Type B pancreatic cell (in vitro differentiated cells): ENCODE results near the gene SLC66A3. TPM values are rescaled to one million over a fixed set of nuclear protein-coding genes. Genes with fewer than 3 reads are reported as not detected.

Experiments
- DNase-seq: peaks from one replicate; pipeline ENCODE4 v3.0.0; 2021; ENCODE audit warnings: mixed read lengths; ENCODE audit not compliant: unreplicated experiment; ENCODE audit errors: extremely low spot score
- H3K27ac Mint-ChIP-seq: 2 replicates; pipeline ENCODE4 v1.8.0; 2021; ENCODE audit warnings: mild to moderate bottlenecking, mixed read lengths
- H3K27me3 Mint-ChIP-seq: 2 replicates; pipeline ENCODE4 v1.8.0; 2021; ENCODE audit warnings: mixed read lengths
- H3K36me3 Mint-ChIP-seq: 2 replicates; pipeline ENCODE4 v1.8.0; 2021; ENCODE audit warnings: mixed read lengths
- H3K4me1 Mint-ChIP-seq: one replicate; pipeline ENCODE4 v1.8.0; 2021; ENCODE audit warnings: mixed read lengths; ENCODE audit not compliant: unreplicated experiment
- H3K4me3 Mint-ChIP-seq: 2 replicates; pipeline ENCODE4 v1.8.0; 2021; ENCODE audit warnings: mild to moderate bottlenecking, mixed read lengths
- H3K9me3 Mint-ChIP-seq: 2 replicates; pipeline ENCODE4 v1.8.0; 2021; ENCODE audit warnings: mixed read lengths
- total RNA-seq: library from RNA; stranded (reverse); gene quantifications from 2 replicates; pipeline ENCODE4 v1.2.1, GENCODE V29; 2021; ENCODE audit warnings: low replicate concordance
- TF ChIP-seq, protein P1 (sequence below): fragments of 200-600 bp; sonication (generic); conservative IDR thresholded peaks from 2 replicates; pipeline ENCODE4 v1.5.0; 2021; ENCODE audit warnings: antibody characterized with exemption, mild to moderate bottlenecking

SLC66A3 gene
- total RNA-seq, 1 donor from 2014 or later = 6.3 TPM

DNA sequence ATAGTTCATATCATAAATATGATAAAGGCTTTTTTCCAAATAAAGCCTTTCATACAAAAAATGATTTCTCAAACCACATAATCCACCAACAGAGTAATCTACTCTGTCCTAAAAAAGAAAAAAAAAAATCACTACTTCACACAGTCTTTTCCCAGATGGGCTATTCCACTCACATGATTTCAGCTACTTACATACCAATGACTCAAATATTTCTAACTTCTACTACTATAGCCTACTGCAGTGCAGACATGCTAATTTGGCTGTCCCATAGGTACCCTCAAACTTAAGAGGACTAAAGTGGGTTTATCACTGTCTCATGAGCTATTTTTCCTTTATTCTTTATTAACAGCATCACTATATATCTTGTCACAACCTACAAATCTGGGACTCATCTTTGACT is 57.4 kb downstream of the SLC66A3 start:
- Mint-ChIP-seq H3K4me3 (no peak overlapping the region), H3K36me3 (peaks cover 36% of the 10 kb centered on the region), H3K27ac (no peak overlapping the region), H3K9me3 (no peaks in the 10 kb centered on the region), H3K27me3 (no peaks in the 10 kb centered on the region), H3K4me1 (no peaks in the 10 kb centered on the region)
- TF ChIP-seq, protein P1, sequence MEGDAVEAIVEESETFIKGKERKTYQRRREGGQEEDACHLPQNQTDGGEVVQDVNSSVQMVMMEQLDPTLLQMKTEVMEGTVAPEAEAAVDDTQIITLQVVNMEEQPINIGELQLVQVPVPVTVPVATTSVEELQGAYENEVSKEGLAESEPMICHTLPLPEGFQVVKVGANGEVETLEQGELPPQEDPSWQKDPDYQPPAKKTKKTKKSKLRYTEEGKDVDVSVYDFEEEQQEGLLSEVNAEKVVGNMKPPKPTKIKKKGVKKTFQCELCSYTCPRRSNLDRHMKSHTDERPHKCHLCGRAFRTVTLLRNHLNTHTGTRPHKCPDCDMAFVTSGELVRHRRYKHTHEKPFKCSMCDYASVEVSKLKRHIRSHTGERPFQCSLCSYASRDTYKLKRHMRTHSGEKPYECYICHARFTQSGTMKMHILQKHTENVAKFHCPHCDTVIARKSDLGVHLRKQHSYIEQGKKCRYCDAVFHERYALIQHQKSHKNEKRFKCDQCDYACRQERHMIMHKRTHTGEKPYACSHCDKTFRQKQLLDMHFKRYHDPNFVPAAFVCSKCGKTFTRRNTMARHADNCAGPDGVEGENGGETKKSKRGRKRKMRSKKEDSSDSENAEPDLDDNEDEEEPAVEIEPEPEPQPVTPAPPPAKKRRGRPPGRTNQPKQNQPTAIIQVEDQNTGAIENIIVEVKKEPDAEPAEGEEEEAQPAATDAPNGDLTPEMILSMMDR = no peak
- no peak for DNase-seq

DNA sequence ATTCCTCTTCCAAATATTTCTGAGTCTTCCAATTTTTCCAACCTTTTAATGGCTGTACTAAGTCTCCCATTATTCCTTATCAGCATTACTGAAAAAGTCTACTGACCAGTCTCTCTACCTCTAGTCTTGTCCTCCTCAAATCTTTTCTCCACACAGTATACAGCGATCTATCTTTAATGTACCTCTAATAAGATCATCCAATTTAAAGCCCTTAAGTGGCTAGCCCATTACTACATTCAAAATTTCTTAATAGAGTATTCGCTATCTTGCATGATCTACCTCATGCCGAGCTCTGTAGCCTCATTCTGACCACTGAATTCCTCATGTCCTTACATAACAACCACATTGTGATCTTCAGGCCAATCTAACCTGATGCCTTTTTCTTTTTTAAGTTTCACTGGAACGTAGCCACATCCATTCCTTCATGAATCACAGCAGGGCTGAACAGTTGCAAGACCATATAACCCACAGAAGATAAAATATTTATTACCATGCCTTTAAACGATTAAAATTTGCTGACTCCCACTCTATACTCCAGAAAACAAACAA is 57.9 kb downstream of the SLC66A3 start:
- no peak for DNase-seq
- H3K4me3 Mint-ChIP-seq = no peak overlapping the region
- H3K36me3 Mint-ChIP-seq = peaks cover 36% of the 10 kb centered on the region
- H3K27ac Mint-ChIP-seq = no peak overlapping the region
- H3K4me1 Mint-ChIP-seq = no peaks in the 10 kb centered on the region
- H3K27me3 Mint-ChIP-seq = no peaks in the 10 kb centered on the region
- TF ChIP-seq, protein P1 = no peak
- H3K9me3 Mint-ChIP-seq = no peaks in the 10 kb centered on the region

DNA sequence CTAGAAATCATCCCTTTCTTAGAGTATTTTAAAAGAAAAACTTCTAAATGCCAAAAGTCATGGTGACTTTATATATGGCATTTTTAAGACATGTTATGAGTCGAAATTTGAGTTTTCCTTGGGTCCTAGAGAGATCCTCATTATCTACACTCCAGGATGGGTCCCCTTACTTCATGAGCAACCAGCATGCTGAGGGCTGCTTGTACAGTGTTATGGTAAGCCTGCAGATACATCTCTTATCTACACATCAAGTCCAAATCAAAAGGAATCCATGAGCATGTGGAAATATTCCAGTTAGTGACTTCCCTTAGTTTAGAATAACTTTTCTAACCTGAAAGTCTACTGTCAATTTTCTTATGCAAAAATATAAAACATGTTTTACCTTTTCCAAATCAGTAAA is 58.7 kb downstream of the SLC66A3 start:
- Mint-ChIP-seq H3K9me3 (no peaks in the 10 kb centered on the region), H3K36me3 (peaks cover 36% of the 10 kb centered on the region), H3K4me1 (no peaks in the 10 kb centered on the region), H3K27me3 (no peaks in the 10 kb centered on the region), H3K4me3 (no peak overlapping the region), H3K27ac (no peak overlapping the region)
- TF ChIP-seq, protein P1 = no peak
- no peak for DNase-seq

DNA sequence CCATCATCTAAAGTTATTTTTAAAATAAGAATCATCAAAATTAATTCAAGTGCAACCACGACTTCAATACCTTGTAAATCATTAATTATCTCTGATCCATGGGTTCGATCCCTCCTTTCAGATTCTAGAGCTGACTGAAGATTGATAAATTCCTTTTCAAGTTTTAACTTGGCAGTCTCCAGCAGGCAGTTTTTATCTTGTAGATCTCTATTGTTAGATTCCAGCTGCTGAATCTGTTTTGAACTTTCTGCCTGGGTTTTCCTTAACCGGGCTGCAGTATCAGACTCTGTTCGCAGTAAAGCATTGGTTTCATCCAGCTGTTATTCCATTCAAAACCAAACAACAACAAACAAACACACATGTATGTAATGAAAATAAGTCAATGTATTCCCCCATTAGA is 59.5 kb downstream of the SLC66A3 start:
- Mint-ChIP-seq H3K4me3 (no peak overlapping the region), H3K27ac (no peak overlapping the region), H3K36me3 (peaks cover 40% of the 10 kb centered on the region), H3K9me3 (no peaks in the 10 kb centered on the region), H3K27me3 (no peaks in the 10 kb centered on the region), H3K4me1 (no peaks in the 10 kb centered on the region)
- TF ChIP-seq, protein P1 = no peak
- DNase-seq = no peak

DNA sequence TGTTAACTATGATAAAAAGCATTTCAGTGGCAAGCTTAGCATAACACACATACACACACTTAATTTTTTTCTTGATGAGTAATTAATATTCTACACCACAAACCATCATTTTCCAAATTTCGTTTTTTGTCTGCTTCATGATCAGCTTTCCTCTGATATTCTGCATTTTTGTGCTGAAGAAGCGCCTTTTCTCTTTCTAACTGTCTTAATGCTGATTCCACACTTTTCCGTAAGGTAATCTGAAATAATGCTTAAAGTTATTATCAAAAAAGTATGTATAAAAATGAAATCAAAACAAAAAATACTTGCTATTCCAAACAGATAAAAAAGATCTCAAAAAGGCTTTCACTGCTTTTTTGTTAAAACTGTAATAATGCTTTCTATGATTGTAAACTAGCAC is 60.1 kb downstream of the SLC66A3 start:
- Mint-ChIP-seq H3K4me3 (no peak overlapping the region), H3K36me3 (peaks cover 42% of the 10 kb centered on the region), H3K27me3 (no peaks in the 10 kb centered on the region), H3K9me3 (no peaks in the 10 kb centered on the region), H3K27ac (no peak overlapping the region), H3K4me1 (no peaks in the 10 kb centered on the region)
- TF ChIP-seq, protein P1 = no peak
- no peak for DNase-seq

DNA sequence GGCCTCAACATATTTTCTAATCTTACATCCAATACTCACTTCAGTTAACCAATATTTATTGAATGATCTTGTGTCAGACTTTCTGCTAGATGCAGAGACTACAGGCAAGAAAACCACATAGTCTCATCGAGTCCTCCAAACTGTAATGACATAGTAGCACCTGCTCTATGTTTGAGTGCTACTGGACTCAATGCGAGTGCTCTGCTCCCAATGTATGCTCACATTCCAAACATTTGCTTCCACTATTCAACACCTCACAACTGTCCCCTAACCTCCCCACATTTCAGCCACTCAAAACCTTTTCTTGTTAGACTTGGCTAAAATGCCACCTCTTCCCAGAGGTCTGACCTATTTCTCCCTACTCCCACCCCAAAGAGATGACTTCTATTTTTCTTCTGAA is 65.2 kb downstream of the SLC66A3 start:
- Mint-ChIP-seq H3K9me3 (no peaks in the 10 kb centered on the region), H3K27me3 (no peaks in the 10 kb centered on the region), H3K4me1 (no peaks in the 10 kb centered on the region), H3K4me3 (no peak overlapping the region), H3K27ac (no peak overlapping the region), H3K36me3 (peaks cover 17% of the 10 kb centered on the region)
- TF ChIP-seq, protein P1 = no peak
- no peak for DNase-seq
